Astrocyte (in vitro differentiated cells and primary cell): ENCODE measurements around the gene CPOX.

Experiments
- CTCF ChIP-seq: IDR thresholded peaks from 2 replicates; pipeline ENCODE4 v1.5.1; 2011; ENCODE audit warnings: low read depth, mild to moderate bottlenecking, inconsistent platforms, low read length, moderate library complexity; ENCODE audit not compliant: insufficient read depth
- EZH2 ChIP-seq: IDR thresholded peaks from 2 replicates; pipeline ENCODE4 v1.6.1; 2012; ENCODE audit warnings: mild to moderate bottlenecking, low read length, inconsistent platforms; ENCODE audit not compliant: insufficient read depth

DNA sequence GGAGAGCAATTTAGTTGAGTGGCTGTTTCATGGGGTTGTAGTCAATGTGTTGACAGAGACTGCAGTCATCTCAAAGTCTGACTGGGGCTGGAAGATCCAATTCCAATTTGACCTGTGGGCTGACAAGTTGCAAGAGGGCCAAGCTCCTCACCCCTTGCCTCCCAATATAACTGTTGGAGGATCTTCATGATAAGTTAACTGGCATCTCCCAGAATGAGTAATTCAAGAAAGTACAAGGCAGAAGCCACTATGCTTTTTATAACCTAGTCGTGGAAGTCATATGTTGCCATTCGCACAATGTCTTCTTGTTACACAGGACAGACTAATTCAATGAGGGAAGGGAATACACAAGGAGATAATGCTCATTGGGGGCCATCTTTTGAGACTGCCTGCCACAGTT is 32.5 kb downstream of the CPOX start:
- TF ChIP-seq CTCF (no peak), EZH2 (no peak)
